HEK293 (cell line): ENCODE data around the gene POU4F3.

ENCODE experiments used
- AEBP2 ChIP-seq: fragments of 450-650 bp; formaldehyde crosslinking; IDR thresholded peaks from 2 replicates; pipeline ENCODE4 v1.5.1; 2016; ENCODE audit warnings: missing biosample characterization, missing genetic modification characterization, borderline replicate concordance
- BCL6B ChIP-seq: fragments of 450-650 bp; formaldehyde crosslinking; IDR thresholded peaks from 2 replicates; pipeline ENCODE4 v1.5.1; 2017; ENCODE audit warnings: missing biosample characterization, missing genetic modification characterization
- EGR2 ChIP-seq: fragments of 450-650 bp; formaldehyde crosslinking; IDR thresholded peaks from 2 replicates; pipeline ENCODE4 v1.5.1; 2016; ENCODE audit warnings: low read depth, missing biosample characterization, missing genetic modification characterization
- GFI1B ChIP-seq: fragments of 450-650 bp; formaldehyde crosslinking; IDR thresholded peaks from 2 replicates; pipeline ENCODE4 v1.5.1; 2016; ENCODE audit warnings: missing biosample characterization, missing genetic modification characterization
- GLI2 ChIP-seq: fragments of 450-650 bp; formaldehyde crosslinking; IDR thresholded peaks from 2 replicates; pipeline ENCODE4; 2017; ENCODE audit warnings: missing biosample characterization, missing genetic modification characterization, low read depth, borderline replicate concordance
- HOXC10 ChIP-seq: sonication (generic); formaldehyde crosslinking; IDR thresholded peaks from 2 replicates; pipeline ENCODE4 v1.8.1; 2023; ENCODE audit warnings: mild to moderate bottlenecking, missing genetic modification reagents
- IKZF3 ChIP-seq: fragments of 450-650 bp; IDR thresholded peaks from 2 replicates; pipeline ENCODE4 v1.5.0; 2018; ENCODE audit warnings: missing biosample characterization, mild to moderate bottlenecking, missing genetic modification characterization, moderate library complexity
- KLF8 ChIP-seq: fragments of 450-650 bp; formaldehyde crosslinking; IDR thresholded peaks from 2 replicates; pipeline ENCODE4 v1.5.1; 2016; ENCODE audit warnings: missing biosample characterization, missing genetic modification characterization
- ZFP41 ChIP-seq: fragments of 450-650 bp; formaldehyde crosslinking; IDR thresholded peaks from 2 replicates; pipeline ENCODE4 v1.5.1; 2016; ENCODE audit warnings: missing biosample characterization, missing genetic modification characterization, borderline replicate concordance
- ZNF121 ChIP-seq: fragments of 450-650 bp; formaldehyde crosslinking; IDR thresholded peaks from 2 replicates; pipeline ENCODE4 v1.5.1; 2016; ENCODE audit warnings: missing biosample characterization, missing genetic modification characterization
- ZNF169 ChIP-seq: fragments of 450-650 bp; formaldehyde crosslinking; IDR thresholded peaks from 2 replicates; pipeline ENCODE4 v1.5.1; 2016; ENCODE audit warnings: missing biosample characterization, missing genetic modification characterization
- ZNF211 ChIP-seq: fragments of 450-650 bp; formaldehyde crosslinking; IDR thresholded peaks from 2 replicates; pipeline ENCODE4 v1.5.1; 2016; ENCODE audit warnings: low read depth, missing biosample characterization, missing genetic modification characterization
- ZNF221 ChIP-seq: fragments of 450-650 bp; formaldehyde crosslinking; IDR thresholded peaks from 2 replicates; pipeline ENCODE4 v1.5.1; 2017; ENCODE audit warnings: missing biosample characterization, missing genetic modification characterization, borderline replicate concordance
- ZNF311 ChIP-seq: fragments of 450-650 bp; formaldehyde crosslinking; IDR thresholded peaks from 2 replicates; pipeline ENCODE4 v1.5.1; 2017; ENCODE audit warnings: missing biosample characterization, missing genetic modification characterization, borderline replicate concordance
- ZNF324 ChIP-seq: fragments of 450-650 bp; formaldehyde crosslinking; IDR thresholded peaks from 2 replicates; pipeline ENCODE4 v1.5.1; 2016; ENCODE audit warnings: missing biosample characterization, missing genetic modification characterization
- ZNF394 ChIP-seq: fragments of 450-650 bp; formaldehyde crosslinking; IDR thresholded peaks from 2 replicates; pipeline ENCODE4 v1.5.1; 2016; ENCODE audit warnings: missing biosample characterization, missing genetic modification characterization, mild to moderate bottlenecking, moderate library complexity, borderline replicate concordance
- ZNF416 ChIP-seq: fragments of 450-650 bp; formaldehyde crosslinking; IDR thresholded peaks from 2 replicates; pipeline ENCODE4 v1.5.1; 2016; ENCODE audit warnings: missing biosample characterization, missing genetic modification characterization
- ZNF423 ChIP-seq: fragments of 450-650 bp; formaldehyde crosslinking; IDR thresholded peaks from 2 replicates; pipeline ENCODE4 v1.5.1; 2016; ENCODE audit warnings: missing biosample characterization, missing genetic modification characterization
- ZNF521 ChIP-seq: fragments of 450-650 bp; formaldehyde crosslinking; IDR thresholded peaks from 2 replicates; pipeline ENCODE4 v1.5.1; 2017; ENCODE audit warnings: missing biosample characterization, mild to moderate bottlenecking, missing genetic modification characterization
- ZNF596 ChIP-seq: fragments of 450-650 bp; IDR thresholded peaks from 2 replicates; pipeline ENCODE4 v1.5.0; 2018; ENCODE audit warnings: missing biosample characterization, mild to moderate bottlenecking, missing genetic modification characterization, moderate library complexity
- ZNF610 ChIP-seq: fragments of 450-650 bp; formaldehyde crosslinking; IDR thresholded peaks from 2 replicates; pipeline ENCODE4 v1.5.1; 2016; ENCODE audit warnings: missing biosample characterization, missing genetic modification characterization, borderline replicate concordance
- ZNF624 ChIP-seq: fragments of 450-650 bp; formaldehyde crosslinking; IDR thresholded peaks from 2 replicates; pipeline ENCODE4 v1.5.1; 2017; ENCODE audit warnings: missing biosample characterization, missing genetic modification characterization
- ZNF654 ChIP-seq: fragments of 450-650 bp; formaldehyde crosslinking; IDR thresholded peaks from 2 replicates; pipeline ENCODE4 v1.5.1; 2016; ENCODE audit warnings: low read depth, missing biosample characterization, missing genetic modification characterization
- ZNF777 ChIP-seq: fragments of 450-650 bp; formaldehyde crosslinking; IDR thresholded peaks from 2 replicates; pipeline ENCODE4 v1.5.1; 2017; ENCODE audit warnings: missing biosample characterization, missing genetic modification characterization, borderline replicate concordance
- ZNF837 ChIP-seq: fragments of 450-650 bp; formaldehyde crosslinking; IDR thresholded peaks from 2 replicates; pipeline ENCODE4 v1.5.1; 2016; ENCODE audit warnings: missing biosample characterization, missing genetic modification characterization
- ZSCAN16 ChIP-seq: fragments of 450-650 bp; formaldehyde crosslinking; IDR thresholded peaks from 2 replicates; pipeline ENCODE4 v1.5.1; 2016; ENCODE audit warnings: missing biosample characterization, missing genetic modification characterization
- ZSCAN23 ChIP-seq: fragments of 450-650 bp; formaldehyde crosslinking; IDR thresholded peaks from 2 replicates; pipeline ENCODE4 v1.5.1; 2016; ENCODE audit warnings: missing biosample characterization, missing genetic modification characterization
- ZXDB ChIP-seq: fragments of 450-650 bp; formaldehyde crosslinking; IDR thresholded peaks from 2 replicates; pipeline ENCODE4 v1.5.1; 2016; ENCODE audit warnings: missing biosample characterization, missing genetic modification characterization
- TF ChIP-seq, protein P1 (sequence below): fragments of 450-650 bp; formaldehyde crosslinking; IDR thresholded peaks from 2 replicates; pipeline ENCODE4 v1.5.1; 2016; ENCODE audit warnings: missing biosample characterization, missing genetic modification characterization
- TF ChIP-seq, protein P2 (sequence below): fragments of 450-650 bp; formaldehyde crosslinking; IDR thresholded peaks from 2 replicates; pipeline ENCODE4 v1.5.1; 2016; ENCODE audit warnings: missing biosample characterization, missing genetic modification characterization
- TF ChIP-seq, protein P3 (sequence below): fragments of 450-650 bp; formaldehyde crosslinking; optimal IDR thresholded peaks from 2 replicates; pipeline ENCODE3; 2016; ENCODE audit warnings: missing biosample characterization, mild to moderate bottlenecking, missing genetic modification characterization
- TF ChIP-seq, protein P4 (sequence below): fragments of 450-650 bp; formaldehyde crosslinking; conservative IDR thresholded peaks from 2 replicates; pipeline ENCODE4 v1.5.1; 2016; ENCODE audit warnings: low read depth, missing biosample characterization, missing genetic modification characterization

Gene POU4F3

DNA sequence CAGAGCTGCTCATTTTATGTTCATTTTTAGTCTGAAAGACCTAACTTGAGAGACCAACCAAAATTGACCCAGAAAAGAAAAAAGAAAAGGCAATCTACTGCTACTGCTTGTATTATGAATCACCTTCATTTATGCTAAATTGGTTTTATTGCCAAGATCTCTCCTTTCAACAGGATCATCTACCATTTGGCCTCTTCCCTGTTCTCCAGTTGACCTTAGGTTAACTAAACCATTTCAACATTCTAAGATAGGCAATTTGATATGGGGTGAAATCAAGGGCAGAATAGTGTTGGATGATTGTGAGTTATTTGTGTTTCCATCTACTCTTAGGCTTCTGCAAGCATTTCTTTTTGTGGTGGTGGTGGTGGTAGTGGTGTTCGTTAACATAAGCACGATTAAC lies 48.3 kb upstream of the POU4F3 start (continued):
- no peak for TF ChIP-seq ZNF416
- no peak for TF ChIP-seq HOXC10 (CRISPR knock-in tag)
- TF ChIP-seq, protein P1, sequence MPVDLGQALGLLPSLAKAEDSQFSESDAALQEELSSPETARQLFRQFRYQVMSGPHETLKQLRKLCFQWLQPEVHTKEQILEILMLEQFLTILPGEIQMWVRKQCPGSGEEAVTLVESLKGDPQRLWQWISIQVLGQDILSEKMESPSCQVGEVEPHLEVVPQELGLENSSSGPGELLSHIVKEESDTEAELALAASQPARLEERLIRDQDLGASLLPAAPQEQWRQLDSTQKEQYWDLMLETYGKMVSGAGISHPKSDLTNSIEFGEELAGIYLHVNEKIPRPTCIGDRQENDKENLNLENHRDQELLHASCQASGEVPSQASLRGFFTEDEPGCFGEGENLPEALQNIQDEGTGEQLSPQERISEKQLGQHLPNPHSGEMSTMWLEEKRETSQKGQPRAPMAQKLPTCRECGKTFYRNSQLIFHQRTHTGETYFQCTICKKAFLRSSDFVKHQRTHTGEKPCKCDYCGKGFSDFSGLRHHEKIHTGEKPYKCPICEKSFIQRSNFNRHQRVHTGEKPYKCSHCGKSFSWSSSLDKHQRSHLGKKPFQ (tag by site-specific recombination) = no peak
- TF ChIP-seq ZNF837 = no peak
- no peak for TF ChIP-seq ZNF169 (tag by site-specific recombination)
- no peak for TF ChIP-seq ZNF211 (tag by site-specific recombination)
- TF ChIP-seq ZFP41 (tag by site-specific recombination) = no peak
- TF ChIP-seq, protein P2, sequence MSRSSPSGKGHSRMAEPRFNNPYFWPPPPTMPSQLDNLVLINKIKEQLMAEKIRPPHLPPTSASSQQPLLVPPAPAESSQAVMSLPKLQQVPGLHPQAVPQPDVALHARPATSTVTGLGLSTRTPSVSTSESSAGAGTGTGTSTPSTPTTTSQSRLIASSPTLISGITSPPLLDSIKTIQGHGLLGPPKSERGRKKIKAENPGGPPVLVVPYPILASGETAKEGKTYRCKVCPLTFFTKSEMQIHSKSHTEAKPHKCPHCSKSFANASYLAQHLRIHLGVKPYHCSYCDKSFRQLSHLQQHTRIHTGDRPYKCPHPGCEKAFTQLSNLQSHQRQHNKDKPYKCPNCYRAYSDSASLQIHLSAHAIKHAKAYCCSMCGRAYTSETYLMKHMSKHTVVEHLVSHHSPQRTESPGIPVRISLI (tag by site-specific recombination) = no peak
- TF ChIP-seq ZSCAN23 = peak; percentile 42; the same call in 1 of the 2 replicates
- TF ChIP-seq ZNF654 (tag by site-specific recombination) = no peak
- no peak for TF ChIP-seq ZNF777 (tag by site-specific recombination)
- no peak for TF ChIP-seq ZNF121 (tag by site-specific recombination)
- peak; percentile 83 for TF ChIP-seq ZXDB (tag by site-specific recombination)
- TF ChIP-seq ZNF596 (tag by site-specific recombination) = no peak
- TF ChIP-seq BCL6B (tag by site-specific recombination) = no peak
- TF ChIP-seq IKZF3 (tag by site-specific recombination) = peak; percentile 50
- TF ChIP-seq ZNF624 = no peak
- TF ChIP-seq, protein P3, sequence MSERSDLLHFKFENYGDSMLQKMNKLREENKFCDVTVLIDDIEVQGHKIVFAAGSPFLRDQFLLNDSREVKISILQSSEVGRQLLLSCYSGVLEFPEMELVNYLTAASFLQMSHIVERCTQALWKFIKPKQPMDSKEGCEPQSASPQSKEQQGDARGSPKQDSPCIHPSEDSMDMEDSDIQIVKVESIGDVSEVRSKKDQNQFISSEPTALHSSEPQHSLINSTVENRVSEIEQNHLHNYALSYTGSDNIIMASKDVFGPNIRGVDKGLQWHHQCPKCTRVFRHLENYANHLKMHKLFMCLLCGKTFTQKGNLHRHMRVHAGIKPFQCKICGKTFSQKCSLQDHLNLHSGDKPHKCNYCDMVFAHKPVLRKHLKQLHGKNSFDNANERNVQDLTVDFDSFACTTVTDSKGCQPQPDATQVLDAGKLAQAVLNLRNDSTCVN = no peak
- no peak for TF ChIP-seq ZNF324 (tag by site-specific recombination)
- no peak for TF ChIP-seq ZNF521
- no peak for TF ChIP-seq ZNF423 (tag by site-specific recombination)
- no peak for TF ChIP-seq ZNF311 (tag by site-specific recombination)
- TF ChIP-seq ZNF394 (tag by site-specific recombination) = no peak
- peak; percentile 35; the same call in 1 of the 2 replicates for TF ChIP-seq GLI2 (tag by site-specific recombination)
- TF ChIP-seq GFI1B (tag by site-specific recombination) = no peak
- no peak for TF ChIP-seq EGR2 (tag by site-specific recombination)
- TF ChIP-seq ZNF610 (tag by site-specific recombination) = no peak
- no peak for TF ChIP-seq ZSCAN16 (tag by site-specific recombination)
- TF ChIP-seq ZNF221 (tag by site-specific recombination) = no peak
- TF ChIP-seq, protein P4, sequence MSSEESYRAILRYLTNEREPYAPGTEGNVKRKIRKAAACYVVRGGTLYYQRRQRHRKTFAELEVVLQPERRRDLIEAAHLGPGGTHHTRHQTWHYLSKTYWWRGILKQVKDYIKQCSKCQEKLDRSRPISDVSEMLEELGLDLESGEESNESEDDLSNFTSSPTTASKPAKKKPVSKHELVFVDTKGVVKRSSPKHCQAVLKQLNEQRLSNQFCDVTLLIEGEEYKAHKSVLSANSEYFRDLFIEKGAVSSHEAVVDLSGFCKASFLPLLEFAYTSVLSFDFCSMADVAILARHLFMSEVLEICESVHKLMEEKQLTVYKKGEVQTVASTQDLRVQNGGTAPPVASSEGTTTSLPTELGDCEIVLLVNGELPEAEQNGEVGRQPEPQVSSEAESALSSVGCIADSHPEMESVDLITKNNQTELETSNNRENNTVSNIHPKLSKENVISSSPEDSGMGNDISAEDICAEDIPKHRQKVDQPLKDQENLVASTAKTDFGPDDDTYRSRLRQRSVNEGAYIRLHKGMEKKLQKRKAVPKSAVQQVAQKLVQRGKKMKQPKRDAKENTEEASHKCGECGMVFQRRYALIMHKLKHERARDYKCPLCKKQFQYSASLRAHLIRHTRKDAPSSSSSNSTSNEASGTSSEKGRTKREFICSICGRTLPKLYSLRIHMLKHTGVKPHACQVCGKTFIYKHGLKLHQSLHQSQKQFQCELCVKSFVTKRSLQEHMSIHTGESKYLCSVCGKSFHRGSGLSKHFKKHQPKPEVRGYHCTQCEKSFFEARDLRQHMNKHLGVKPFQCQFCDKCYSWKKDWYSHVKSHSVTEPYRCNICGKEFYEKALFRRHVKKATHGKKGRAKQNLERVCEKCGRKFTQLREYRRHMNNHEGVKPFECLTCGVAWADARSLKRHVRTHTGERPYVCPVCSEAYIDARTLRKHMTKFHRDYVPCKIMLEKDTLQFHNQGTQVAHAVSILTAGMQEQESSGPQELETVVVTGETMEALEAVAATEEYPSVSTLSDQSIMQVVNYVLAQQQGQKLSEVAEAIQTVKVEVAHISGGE (tag by site-specific recombination) = no peak
- TF ChIP-seq AEBP2 = no peak
- TF ChIP-seq KLF8 (tag by site-specific recombination) = 0 out of 2 replicates have a peak, but pooled peaks have one; percentile 13
